ENCODE results near the gene TOMM20.

DNA sequence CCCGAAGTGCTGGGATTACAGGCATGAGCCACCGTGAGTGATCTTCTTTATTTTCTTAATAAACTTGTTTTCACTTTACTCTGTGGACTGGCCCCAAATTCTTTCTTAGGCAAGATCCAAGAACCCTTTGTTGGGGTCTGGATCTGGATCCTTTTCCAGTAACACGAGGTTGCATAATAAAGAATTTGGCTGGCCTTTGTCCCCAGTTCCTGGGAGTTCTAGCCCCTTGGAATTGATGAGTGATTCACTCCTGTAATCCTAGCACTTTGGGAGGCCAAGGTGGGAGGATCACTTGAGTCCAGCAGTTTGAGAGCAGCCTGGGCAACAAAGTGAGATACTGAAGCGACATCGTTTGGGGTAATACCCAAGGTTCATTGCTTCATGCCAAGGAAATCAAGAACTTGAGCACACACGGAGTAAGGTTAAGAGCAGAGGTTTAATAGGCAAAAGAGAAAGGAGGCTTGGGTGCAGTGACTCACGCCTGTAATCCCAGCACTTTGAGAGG is 2.2 kb upstream of the TOMM20 start:
- TF ChIP-seq, protein P1, sequence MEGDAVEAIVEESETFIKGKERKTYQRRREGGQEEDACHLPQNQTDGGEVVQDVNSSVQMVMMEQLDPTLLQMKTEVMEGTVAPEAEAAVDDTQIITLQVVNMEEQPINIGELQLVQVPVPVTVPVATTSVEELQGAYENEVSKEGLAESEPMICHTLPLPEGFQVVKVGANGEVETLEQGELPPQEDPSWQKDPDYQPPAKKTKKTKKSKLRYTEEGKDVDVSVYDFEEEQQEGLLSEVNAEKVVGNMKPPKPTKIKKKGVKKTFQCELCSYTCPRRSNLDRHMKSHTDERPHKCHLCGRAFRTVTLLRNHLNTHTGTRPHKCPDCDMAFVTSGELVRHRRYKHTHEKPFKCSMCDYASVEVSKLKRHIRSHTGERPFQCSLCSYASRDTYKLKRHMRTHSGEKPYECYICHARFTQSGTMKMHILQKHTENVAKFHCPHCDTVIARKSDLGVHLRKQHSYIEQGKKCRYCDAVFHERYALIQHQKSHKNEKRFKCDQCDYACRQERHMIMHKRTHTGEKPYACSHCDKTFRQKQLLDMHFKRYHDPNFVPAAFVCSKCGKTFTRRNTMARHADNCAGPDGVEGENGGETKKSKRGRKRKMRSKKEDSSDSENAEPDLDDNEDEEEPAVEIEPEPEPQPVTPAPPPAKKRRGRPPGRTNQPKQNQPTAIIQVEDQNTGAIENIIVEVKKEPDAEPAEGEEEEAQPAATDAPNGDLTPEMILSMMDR (IDR thresholded peaks at IDR 0.05; ENCODE audit: insufficient read depth, low read depth, low read length), result no peak
- TF ChIP-seq EZH2 (IDR thresholded peaks at IDR 0.05; ENCODE audit: insufficient read depth, low read length), result no peak
